GM23338 (cell line): ENCODE measurements around the gene UBTD1.

Source experiments
- CREB1 ChIP-seq: fragments of 250-450 bp; sonication (Bioruptor Pico); IDR thresholded peaks from 2 replicates; pipeline ENCODE4 v1.5.0; 2020; ENCODE audit warnings: low read depth, mild to moderate bottlenecking, moderate library complexity
- CTCF ChIP-seq, 2 experiments: fragments of 200-600 bp in 1 of 2; sonication (generic) in 1 of 2; conservative IDR thresholded peaks; 2 replicates each; pipeline versions ENCODE4 v1.5.1 to v1.6.1; 2016 to 2017; ENCODE audit warnings: antibody characterized with exemption in 2 of 2, low read depth in 2 of 2, mild to moderate bottlenecking in 2 of 2, moderate library complexity in 1 of 2
- ETS1 ChIP-seq: IDR thresholded peaks from 2 replicates; pipeline ENCODE4 v1.6.1; 2016; ENCODE audit warnings: antibody characterized with exemption
- EZH2 ChIP-seq: fragments of 200-600 bp; sonication (generic); IDR thresholded peaks from one replicate; pipeline ENCODE4 v1.8.0; 2017; ENCODE audit warnings: antibody characterized with exemption, mild to moderate bottlenecking, low read depth; ENCODE audit not compliant: unreplicated experiment
- EZH2phosphoT487 ChIP-seq: fragments of 200-600 bp; sonication (generic); IDR thresholded peaks from one replicate; pipeline ENCODE4 v1.8.1; 2018; ENCODE audit warnings: antibody characterized with exemption; ENCODE audit not compliant: unreplicated experiment
- JUNB ChIP-seq: IDR thresholded peaks from one replicate; pipeline ENCODE4 v1.6.1; 2016; ENCODE audit warnings: antibody characterized with exemption; ENCODE audit not compliant: unreplicated experiment
- NANOG ChIP-seq: IDR thresholded peaks from 2 replicates; pipeline ENCODE4 v1.6.1; 2016; ENCODE audit warnings: antibody characterized with exemption, borderline replicate concordance
- POLR2AphosphoS5 ChIP-seq: IDR thresholded peaks from 2 replicates; pipeline ENCODE4 v1.6.1; 2016; ENCODE audit warnings: antibody characterized with exemption, low read depth
- REST ChIP-seq: IDR thresholded peaks from one replicate; pipeline ENCODE4 v1.6.1; 2018; ENCODE audit warnings: antibody characterized with exemption; ENCODE audit not compliant: unreplicated experiment
- STAT1 ChIP-seq: IDR thresholded peaks from one replicate; pipeline ENCODE4 v1.6.1; 2016; ENCODE audit warnings: antibody characterized with exemption; ENCODE audit not compliant: unreplicated experiment
- ZNF331 ChIP-seq: fragments of 250-450 bp; sonication (Bioruptor Pico); IDR thresholded peaks from 2 replicates; pipeline ENCODE4 v1.5.0; 2020; ENCODE audit warnings: low read depth, mild to moderate bottlenecking, moderate library complexity

GRCh38 chr10:97499561-97500296 lies 1.0 kb downstream of the UBTD1 start:
- TF ChIP-seq POLR2AphosphoS5 = no peak
- TF ChIP-seq CTCF (conservative IDR thresholded peaks at IDR 0.05; ENCODE audit: low read depth in 2 of 2) = no peak
- TF ChIP-seq ZNF331 (CRISPR knock-in tag) = no peak
- no peak for TF ChIP-seq EZH2phosphoT487
- no peak for TF ChIP-seq EZH2
- no peak for TF ChIP-seq REST
- TF ChIP-seq ETS1 = no peak
- TF ChIP-seq CREB1 (CRISPR knock-in tag) = no peak
- TF ChIP-seq JUNB = no peak
- TF ChIP-seq NANOG = no peak
- TF ChIP-seq STAT1 = no peak
